Medulla oblongata (tissue), 1 donor: Measurements from ENCODE around the gene F11R.
A peak's percentile ranks its signal among the peaks of the same experiment; 100 is the strongest.
"Not testable (repeated sequence)": the region's sequence is repeated elsewhere in the genome, so short reads cannot be mapped to it uniquely, and the experiment has no call there.

Source experiments
- DNase-seq: peaks from one replicate; pipeline ENCODE4 v3.0.0-alpha.2; 2015; ENCODE audit errors: extremely low spot score

F11R gene

GRCh38 chr1:161044535-161044907 is 23.6 kb upstream of the F11R start:
- no peak for DNase-seq

- no peak for DNase-seq
These were observed 18.6 kb upstream of the F11R start for GRCh38 chr1:161039546-161039945.

DNA sequence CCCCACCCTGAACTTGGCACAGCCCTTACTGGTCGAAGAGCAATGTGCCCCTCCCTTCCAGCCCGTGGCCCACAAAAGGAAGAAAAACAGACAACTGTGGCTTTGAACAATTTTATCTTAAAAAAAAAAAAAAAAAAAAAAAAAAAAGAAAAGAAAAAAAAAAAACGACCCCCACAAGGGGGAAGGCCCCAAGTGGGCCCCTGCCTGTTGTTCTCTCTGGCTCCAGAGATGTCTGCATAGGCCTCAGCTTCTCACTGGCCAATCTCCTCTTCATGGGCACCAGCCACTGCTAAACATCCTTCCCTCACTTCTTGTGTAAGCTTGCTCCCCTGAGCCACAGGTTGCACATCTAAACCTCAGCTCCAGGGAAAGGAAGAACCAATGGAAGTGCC is 18.2 kb upstream of the F11R start:
- DNase-seq: no peak

DNA sequence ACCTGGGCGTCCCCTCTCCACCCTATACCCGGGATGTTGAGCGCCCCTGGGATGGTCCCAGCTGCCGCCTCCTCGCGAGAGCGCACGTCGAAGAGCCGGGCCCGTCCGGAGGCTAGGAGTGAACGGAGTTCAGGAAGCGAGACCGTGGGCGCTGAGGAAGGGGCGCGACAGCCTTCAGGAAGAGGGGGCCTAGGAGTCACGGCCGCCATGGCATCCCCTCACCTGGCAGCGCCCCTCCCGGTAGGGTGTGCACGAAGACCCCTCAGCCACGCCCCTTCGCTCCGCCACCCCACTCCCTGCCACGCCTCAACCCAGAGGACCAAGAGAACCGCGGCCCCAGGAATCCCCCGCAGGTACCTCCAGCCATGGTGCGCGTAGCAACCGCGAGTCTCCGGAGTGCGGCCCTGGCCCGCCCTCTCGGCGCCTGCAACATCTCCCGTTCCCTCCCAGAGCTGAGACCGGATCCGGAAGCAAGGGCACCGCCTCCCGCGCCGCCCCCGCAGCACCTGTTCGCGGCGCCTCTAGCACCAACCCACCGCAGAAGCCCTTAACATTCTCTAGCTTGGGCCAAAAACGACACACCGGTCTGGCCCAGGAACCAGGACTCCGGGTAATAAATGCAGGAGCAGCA is 17.7 kb upstream of the F11R start, which contains the start of gene TSTD1:
TSS of gene TSTD1 (minus strand) at position 442 of the 631 bp plus-strand sequence. CDS start at position 367, 75 bp downstream.
- no peak for DNase-seq

- no peak for DNase-seq
These were observed 16.9 kb upstream of the F11R start for GRCh38 chr1:161037661-161038522.

DNA sequence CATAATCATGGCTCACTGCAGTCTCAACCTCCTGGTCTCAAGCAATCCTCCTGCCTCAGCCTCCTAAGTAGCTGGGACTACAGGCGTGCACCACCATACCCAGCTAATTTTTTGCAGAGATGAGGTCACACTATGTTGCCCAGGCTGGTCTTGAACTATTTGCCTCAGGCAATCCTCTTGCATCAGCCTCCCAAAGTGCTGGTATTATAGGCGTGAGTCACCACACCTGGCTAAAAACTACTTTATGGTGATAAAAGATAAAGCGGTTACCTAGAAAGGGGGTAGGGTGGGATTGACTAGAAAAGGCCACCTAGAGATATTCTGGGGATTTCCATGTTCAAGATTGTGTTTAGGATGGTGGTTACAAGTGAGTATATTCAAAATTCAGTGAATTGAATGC is 12.8 kb upstream of the F11R start:
- DNase-seq: no peak

DNA sequence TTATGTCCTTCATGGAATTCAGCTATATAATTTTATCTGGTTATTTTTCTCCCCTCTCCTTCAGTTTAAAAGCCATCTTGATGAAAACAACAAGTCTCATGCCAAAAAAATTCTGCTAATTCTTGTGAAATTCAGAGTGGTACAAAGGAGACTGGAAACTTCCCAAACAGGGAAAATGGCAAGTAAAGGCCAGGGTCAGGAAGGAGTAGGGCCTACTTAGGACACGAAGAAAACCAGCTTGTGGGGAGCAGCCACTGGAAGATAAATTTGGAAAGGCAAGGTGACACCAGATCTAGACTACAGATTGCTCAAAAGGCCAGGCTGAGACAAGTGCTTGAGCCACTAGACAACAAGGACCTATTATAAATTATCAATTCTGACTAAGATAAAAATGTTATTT is 11.5 kb upstream of the F11R start:
- no peak for DNase-seq

DNA sequence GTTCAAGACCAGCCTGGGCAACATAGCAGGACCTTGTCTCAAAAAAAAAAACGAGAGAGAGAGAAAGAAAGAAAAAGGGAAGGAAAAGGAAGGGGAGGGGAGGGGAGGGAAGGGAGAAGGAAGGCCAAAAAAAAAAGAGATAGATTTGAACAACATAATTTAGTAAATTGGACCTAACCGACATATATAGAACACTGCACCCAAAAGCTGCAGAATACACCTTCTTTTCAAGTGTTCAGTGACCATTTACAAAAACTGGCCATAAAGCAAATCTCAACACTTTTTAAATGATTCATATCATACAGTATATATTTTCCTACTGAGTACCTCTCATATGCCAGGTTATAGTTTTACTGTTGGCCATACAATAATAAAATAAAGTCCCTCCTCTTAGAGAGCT is 10.9 kb upstream of the F11R start:
- no peak for DNase-seq

GRCh38 chr1:161029466-161029865 is 8.5 kb upstream of the F11R start:
- not testable (repeated sequence) for DNase-seq

DNA sequence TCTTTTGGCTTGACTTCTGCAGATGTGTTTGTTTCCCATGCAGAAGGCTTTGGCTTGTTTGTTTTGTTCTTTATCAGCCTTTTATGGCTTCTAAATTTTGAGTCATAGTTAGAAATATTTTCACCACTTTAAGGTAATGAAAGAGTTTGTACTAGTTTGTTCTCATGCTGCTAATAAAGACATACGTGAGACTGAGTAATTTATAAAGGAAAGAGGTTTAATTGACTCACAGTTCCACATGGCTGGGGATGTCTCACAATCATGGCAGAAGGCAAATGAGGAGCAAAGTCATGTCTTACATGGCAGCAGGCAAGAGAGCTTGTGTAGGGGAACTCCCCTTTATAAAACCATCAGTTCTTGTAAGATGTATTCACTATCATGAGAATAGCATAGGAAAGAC is 6.0 kb upstream of the F11R start:
- not testable (repeated sequence) for DNase-seq

- not testable (repeated sequence) for DNase-seq
These were observed 1.5 kb upstream of the F11R start for GRCh38 chr1:161022432-161022831.

DNA sequence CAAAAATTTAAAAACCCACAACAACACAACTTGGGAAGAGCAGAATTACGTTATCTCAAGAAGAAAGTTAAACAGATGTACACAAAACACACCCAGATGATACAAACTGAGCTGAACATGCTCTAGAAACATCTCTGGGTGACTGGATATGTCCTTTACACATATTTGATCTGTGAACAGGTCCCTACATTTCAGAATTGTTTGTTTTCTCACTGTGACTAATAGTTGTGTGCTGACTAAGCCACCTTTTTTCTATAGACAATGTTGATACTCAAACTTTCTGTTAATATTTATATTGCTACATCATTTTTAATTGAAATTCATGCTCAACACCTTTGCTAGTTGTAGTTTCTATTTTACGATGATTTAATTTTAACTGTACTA is 1.0 kb upstream of the F11R start:
- no peak for DNase-seq

GRCh38 chr1:161021165-161021969 is 415 bp upstream of the F11R start:
- peak; percentile 18 for DNase-seq

- DNase-seq: peak; percentile 19
These were observed 1.0 kb downstream of the F11R start for GRCh38 chr1:161019751-161020495.

DNA sequence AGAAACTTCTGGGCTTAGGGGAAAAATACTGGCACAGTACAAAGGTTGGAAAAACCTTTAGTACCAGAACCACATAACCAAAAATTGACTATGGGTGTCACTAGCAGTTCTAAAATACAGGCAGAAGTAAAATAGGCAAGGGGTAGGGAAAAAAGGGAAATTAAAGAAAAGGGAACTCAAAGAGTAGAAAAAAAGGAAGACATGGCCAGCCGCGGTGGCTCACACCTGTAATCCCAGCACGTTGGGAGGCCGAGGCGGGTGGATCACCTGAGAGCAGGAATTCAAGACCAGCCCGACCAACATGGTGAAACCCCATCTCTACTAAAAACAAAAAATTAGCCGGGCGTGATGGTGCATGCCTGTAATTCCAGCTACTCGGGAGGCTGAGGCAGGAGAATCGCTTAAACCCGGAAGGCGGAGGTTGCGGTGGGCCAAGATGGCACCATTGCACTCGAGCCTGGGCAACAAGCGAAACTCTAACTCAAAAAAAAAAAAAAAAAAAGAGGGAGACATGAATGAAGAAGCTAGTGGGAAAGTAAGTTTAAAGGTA is 1.8 kb downstream of the F11R start:
- peak; percentile 27 for DNase-seq

GRCh38 chr1:161018631-161018930 is 2.4 kb downstream of the F11R start:
- no peak for DNase-seq

- no peak for DNase-seq
These were observed 3.0 kb downstream of the F11R start for GRCh38 chr1:161017756-161018630.

DNA sequence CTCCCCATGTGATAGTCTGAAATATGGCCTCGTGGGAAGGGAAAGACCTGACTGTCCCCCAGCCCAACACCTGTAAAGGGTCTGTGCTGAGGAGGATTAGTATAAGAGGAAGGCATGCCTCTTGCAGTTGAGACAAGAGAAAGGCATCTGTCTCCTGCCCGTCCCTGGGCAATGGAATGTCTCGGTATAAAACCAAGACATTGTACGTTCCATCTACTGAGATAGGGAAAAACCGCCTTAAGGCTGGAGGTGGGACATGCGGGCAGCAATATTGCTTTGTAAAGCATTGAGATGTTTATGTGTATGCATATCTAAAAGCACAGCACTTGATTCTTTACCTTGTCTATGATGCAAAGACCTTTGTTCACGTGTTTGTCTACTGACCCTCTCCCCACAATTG is 3.8 kb downstream of the F11R start:
- DNase-seq: not testable (repeated sequence)

DNA sequence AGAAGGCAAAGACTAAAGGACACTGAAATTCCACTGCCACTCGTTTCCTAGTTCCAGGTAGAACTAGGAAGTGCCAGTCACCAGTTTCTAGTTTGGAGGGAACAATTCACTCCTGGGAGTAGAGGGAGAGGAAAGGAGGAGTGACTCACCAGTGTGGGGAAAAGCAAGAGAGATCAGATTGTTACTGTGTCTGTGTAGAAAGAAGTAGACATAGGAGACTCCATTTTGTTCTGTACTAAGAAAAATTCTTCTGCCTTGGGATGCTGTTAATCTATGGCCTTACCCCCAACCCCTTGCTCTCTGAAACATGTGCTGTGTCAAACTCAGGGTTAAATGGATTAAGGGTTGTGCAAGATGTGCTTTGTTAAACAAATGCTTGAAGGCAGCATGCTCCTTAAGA is 4.3 kb downstream of the F11R start:
- not testable (repeated sequence) for DNase-seq

DNA sequence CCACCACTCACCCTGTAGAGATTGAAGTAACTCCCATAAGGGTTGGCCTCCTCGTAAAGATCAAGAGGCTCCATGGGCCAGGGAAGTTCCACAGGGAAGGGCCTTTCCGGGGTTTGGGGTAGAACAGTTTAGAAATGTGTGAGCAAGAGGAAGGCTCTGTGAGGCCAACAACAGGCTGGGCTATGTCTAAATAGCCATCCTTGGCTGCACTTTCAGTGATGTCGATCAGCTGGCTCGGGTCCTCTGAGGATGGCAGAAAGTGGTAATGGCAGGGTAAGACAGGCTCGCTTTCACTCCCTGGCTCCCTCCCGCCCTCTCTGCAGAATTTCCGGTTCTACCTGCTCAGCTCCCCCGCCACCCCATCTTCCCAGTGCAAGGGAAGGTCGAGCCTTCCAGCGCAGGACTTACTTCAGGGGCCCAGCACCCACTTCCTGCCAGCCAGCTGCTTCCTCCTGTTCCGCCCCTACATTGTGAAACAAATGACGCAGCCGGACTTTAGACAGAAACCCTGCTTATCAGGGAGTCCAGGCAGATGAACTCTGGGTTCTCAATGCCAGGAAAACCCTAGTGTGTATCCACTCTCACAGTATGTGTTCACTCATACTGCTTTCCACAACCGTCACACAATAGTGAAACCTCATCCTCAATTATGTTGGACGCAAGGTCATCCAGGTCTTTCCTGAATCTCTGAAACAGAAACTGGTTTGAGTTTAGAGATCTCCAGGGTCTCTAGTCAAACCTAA is 7.3 kb downstream of the F11R start:
- DNase-seq: peak; percentile 77
